Erythroblast (primary cell): ENCODE measurements around the gene LRMDA.

Experiments used
- GATA1 ChIP-seq: IDR thresholded peaks from 2 replicates; pipeline ENCODE4 v1.6.1; 2011; ENCODE audit warnings: low read depth, mild to moderate bottlenecking, control low read depth, low read length, moderate library complexity
- POLR2A ChIP-seq: IDR thresholded peaks from 2 replicates; pipeline ENCODE4 v1.6.1; 2011; ENCODE audit warnings: mild to moderate bottlenecking, low read length

DNA sequence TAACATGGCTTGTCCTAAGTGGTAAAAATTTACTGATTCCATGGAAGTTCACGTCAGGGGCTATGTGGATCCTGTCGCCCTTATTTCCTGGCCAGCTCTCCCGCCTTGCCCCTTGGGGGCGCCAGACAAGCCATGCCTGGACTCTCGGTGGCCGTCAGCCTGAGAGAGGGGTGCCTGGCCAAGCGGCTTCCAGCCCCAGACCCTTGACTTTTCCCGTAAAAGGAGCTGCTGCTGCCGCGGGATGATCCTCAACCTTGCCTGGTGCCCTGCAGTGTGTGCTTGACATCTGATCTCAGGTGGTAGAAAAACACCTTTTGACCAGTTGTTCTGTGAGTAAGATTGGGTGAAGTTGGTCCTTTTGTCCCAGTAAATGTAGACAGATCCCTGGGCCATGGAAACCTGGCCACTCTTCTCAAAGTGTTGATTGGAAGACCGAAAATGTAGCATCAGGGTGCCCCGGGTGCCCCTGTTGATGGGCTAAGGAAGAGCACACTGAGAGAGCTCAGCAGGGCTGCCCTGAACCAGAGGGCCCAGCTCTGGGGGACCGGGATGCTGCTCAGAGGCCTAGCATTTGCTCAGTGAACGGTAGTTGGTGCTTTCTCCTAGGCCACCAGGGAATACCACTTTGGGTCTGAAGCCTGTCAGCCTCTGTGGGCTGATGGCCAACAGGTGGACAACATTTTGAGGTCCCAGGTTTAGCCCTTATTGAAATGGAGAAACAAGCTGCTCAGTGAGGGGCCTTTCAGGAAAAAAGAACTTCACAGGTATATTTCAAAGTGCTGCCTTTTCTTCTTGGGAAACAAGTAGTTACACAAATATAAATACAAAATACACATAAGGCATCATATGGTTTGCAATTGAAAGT is 162.5 kb downstream of the LRMDA start:
- TF ChIP-seq POLR2A (no peak), GATA1 (no peak)
